ENCODE results near the gene CDH23. TPM values are rescaled to one million over a fixed set of nuclear protein-coding genes. Genes with fewer than 3 reads are reported as not detected.

CDH23 gene
- total and polyA plus RNA-seq, 8 donors = 3.4 to 64.6 (median 9.9) TPM

DNA sequence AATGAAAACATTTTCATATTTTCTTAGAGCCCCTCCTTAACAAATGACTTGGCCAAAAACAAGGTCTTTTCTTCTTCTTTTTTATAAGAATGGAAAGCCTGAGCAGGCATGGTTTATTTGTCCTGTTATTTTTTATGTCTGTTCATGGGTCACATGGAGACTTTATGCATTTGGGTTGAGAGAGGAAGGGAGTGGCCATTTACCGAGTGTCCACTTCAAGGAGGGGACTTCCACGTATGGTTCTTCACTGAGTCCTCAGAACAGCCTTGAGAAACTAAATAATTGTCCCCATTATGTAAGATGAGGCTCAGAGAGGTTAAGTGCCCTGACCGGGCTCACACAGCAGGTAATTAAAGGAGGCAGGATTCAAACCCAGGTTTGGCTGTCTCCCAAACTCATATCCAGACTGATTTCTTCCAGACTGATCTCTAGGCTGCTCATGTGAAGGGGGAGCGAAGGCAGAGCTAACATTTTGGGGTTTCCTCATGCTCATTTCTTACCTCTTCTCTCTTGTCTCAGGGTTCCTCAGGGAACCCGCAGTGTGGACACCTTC is 82.2 kb downstream of the CDH23 start:
- WGBS, 2 donors = 61 to 66% methylated on average over 5 of the region's 5 CpGs
- no peak overlapping the region for H3K4me3 ChIP-seq
- H3K27me3 ChIP-seq = no peaks in the 10 kb centered on the region
- no peaks in the 10 kb centered on the region for H3K36me3 ChIP-seq
- intact Hi-C loops (cut with DNase I) = no loop called here
- ATAC-seq = no peak
- H3K4me1 ChIP-seq = peaks cover 0 to 10% (median 9%) of the 10 kb centered on the region in 3 donors
- DNase-seq = no peak
- TF ChIP-seq, protein P1, sequence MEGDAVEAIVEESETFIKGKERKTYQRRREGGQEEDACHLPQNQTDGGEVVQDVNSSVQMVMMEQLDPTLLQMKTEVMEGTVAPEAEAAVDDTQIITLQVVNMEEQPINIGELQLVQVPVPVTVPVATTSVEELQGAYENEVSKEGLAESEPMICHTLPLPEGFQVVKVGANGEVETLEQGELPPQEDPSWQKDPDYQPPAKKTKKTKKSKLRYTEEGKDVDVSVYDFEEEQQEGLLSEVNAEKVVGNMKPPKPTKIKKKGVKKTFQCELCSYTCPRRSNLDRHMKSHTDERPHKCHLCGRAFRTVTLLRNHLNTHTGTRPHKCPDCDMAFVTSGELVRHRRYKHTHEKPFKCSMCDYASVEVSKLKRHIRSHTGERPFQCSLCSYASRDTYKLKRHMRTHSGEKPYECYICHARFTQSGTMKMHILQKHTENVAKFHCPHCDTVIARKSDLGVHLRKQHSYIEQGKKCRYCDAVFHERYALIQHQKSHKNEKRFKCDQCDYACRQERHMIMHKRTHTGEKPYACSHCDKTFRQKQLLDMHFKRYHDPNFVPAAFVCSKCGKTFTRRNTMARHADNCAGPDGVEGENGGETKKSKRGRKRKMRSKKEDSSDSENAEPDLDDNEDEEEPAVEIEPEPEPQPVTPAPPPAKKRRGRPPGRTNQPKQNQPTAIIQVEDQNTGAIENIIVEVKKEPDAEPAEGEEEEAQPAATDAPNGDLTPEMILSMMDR (IDR thresholded peaks at IDR 0.05) = no peak
- H3K9me3 ChIP-seq = no peaks in the 10 kb centered on the region
- H3K27ac ChIP-seq = no peak overlapping the region
- FAIRE-seq = no peak

DNA sequence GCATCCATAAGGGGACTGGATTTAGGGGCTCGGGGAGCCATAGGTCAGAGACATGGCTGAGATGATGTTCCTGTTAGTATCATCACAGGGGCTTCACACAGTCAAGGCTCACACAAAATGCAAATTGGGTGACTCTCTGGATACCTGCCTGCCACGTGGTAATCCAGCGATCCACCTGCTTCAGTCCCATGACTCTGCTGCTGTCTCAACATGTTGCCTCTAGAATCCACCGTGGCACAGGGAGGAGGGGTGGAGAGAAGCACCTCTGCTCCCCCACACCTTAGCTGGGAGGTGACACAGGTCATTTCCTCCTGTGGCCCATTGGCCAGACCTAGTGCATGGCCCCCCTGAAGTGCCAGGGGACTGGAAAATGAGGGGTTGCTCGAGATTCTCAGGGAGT is 83.1 kb downstream of the CDH23 start:
- H3K27ac ChIP-seq = no peak overlapping the region
- no peak overlapping the region for H3K4me3 ChIP-seq
- H3K4me1 ChIP-seq = peaks cover 0 to 10% (median 7%) of the 10 kb centered on the region in 3 donors
- no peaks in the 10 kb centered on the region for H3K9me3 ChIP-seq
- TF ChIP-seq, protein P1 (IDR thresholded peaks at IDR 0.05) = no peak
- H3K27me3 ChIP-seq = no peaks in the 10 kb centered on the region
- H3K36me3 ChIP-seq = no peaks in the 10 kb centered on the region
- WGBS, 2 donors = 50 to 62% methylated on average over 5 of the region's 5 CpGs
- ATAC-seq (no peak), DNase-seq (no peak), FAIRE-seq (no peak)
- intact Hi-C loops (cut with DNase I) = no loop called here

DNA sequence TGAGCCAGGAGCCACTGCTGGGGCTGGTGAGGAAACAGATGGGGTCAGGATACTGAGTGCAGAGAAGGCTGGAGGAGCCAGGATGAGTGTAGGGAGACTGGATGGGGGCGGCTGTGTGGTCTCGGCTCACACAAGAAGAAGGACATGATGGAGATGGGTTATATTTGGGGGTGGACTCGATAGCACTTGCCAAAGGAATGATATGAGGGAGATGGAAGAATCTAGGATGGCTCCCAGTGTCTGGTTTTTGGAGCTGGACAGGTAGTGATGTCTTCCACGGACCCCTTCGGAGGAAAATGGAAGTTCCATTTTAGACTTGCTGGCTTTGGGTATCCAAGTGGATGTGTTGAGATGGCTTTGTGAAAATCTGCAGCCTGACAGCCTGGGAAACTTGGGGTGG is 83.9 kb downstream of the CDH23 start:
- intact Hi-C loops (cut with DNase I) = no loop called here
- Histone ChIP-seq H3K9me3 (no peaks in the 10 kb centered on the region), H3K36me3 (no peaks in the 10 kb centered on the region), H3K4me3 (no peak overlapping the region), H3K27me3 (no peaks in the 10 kb centered on the region), H3K27ac (no peak overlapping the region), H3K4me1 (peaks cover 0 to 7% (median 5%) of the 10 kb centered on the region in 3 donors)
- 71 to 82% methylated on average over 5 of the region's 5 CpGs for WGBS, 2 donors
- TF ChIP-seq, protein P1 (IDR thresholded peaks at IDR 0.05) = no peak
- FAIRE-seq (no peak), ATAC-seq (no peak), DNase-seq (no peak)

DNA sequence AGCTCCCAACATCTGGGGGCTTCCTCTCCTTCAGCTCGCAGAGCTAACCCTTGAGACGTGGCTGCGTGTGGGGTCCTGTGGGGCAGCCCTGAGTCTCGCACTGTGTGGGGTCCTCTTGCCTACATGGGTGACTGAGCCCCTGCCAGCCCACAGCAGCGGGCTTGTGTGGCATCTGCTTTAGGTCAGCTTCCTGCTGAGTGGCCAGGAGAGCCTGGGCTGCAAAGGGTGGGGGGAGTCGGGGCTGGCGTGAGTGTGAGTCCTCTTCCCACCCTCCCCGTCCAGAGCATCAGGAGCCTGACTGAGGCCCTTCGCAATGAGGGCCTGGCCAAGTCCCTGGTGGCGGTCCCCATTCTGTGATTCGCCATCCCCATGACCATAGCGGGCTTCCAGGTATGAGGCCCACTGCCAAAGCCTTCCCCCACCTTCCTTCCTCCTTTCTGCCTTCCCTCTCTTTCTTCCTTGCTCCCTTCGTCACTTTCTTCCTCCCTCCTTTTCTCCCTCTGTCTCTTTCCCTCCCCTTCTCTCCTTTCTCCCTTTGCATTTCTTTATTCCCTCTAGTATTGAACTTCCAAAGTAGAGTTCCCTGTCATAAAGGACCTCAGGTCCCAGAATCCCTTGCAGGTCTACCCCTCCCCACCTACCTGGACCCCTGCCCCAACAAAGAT is 85.2 kb downstream of the CDH23 start:
- intact Hi-C loops (cut with DNase I) = no loop called here
- no peak for ATAC-seq
- DNase-seq = no peak
- TF ChIP-seq, protein P1 (IDR thresholded peaks at IDR 0.05) = no peak
- 76 to 80% methylated on average over 13 of the region's 13 CpGs for WGBS, 2 donors
- no peak for FAIRE-seq
- Histone ChIP-seq H3K4me1 (no peaks in the 10 kb centered on the region), H3K36me3 (no peaks in the 10 kb centered on the region), H3K9me3 (no peaks in the 10 kb centered on the region), H3K27ac (no peak overlapping the region), H3K27me3 (no peaks in the 10 kb centered on the region), H3K4me3 (no peak overlapping the region)

DNA sequence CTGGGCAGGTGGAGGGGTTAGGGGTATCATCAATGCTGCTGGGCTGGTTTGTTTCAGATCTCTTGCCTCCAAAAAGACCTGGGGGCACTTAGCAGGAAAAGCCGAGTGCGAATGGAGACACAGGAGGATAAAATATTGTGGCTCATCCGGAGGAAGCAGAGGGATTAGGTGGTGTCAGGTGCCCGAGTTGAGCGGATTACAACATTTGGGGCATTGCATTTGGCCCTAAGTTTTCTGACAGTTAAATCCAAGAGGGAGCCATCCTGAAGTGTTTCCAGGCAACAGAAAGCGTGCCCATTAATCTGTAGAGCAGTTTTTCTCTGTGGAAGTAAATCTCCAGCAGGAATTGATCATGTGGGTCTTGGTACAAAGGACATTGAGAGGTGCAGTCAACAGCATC is 85.9 kb downstream of the CDH23 start:
- FAIRE-seq (no peak), ATAC-seq (no peak)

More for the DNA sequence above, 85.9 kb downstream of the CDH23 start:
- no peaks in the 10 kb centered on the region for H3K9me3 ChIP-seq
- H3K27me3 ChIP-seq = no peaks in the 10 kb centered on the region
- no peak for DNase-seq
- WGBS, 2 donors = 82 to 87% methylated on average over 6 of the region's 6 CpGs
- H3K27ac ChIP-seq = no peak overlapping the region
- no peak overlapping the region for H3K4me3 ChIP-seq
- intact Hi-C loops (cut with DNase I) = no loop called here
- H3K4me1 ChIP-seq = no peaks in the 10 kb centered on the region
- TF ChIP-seq, protein P1 (IDR thresholded peaks at IDR 0.05) = no peak
- H3K36me3 ChIP-seq = no peaks in the 10 kb centered on the region
